RCC 7860 (cell line): ENCODE data around the gene UBE2L3.

Experiments used
- DNase-seq: peaks from one replicate; pipeline ENCODE4 v3.0.0-alpha.2; 2015; ENCODE audit warnings: low spot score
- FAIRE-seq: peaks from 2 replicates; lab custom pipeline; 2012; peaks lifted over from hg19 to GRCh38; lab: Jason Lieb, UNC

The UBE2L3 gene

GRCh38 chr22:21665047-21665851 is 97.7 kb downstream of the UBE2L3 start:
- FAIRE-seq = no peak
- DNase-seq = no peak

- no peak for FAIRE-seq
- no peak for DNase-seq
These were observed 99.3 kb downstream of the UBE2L3 start for GRCh38 chr22:21666786-21667185.

DNA sequence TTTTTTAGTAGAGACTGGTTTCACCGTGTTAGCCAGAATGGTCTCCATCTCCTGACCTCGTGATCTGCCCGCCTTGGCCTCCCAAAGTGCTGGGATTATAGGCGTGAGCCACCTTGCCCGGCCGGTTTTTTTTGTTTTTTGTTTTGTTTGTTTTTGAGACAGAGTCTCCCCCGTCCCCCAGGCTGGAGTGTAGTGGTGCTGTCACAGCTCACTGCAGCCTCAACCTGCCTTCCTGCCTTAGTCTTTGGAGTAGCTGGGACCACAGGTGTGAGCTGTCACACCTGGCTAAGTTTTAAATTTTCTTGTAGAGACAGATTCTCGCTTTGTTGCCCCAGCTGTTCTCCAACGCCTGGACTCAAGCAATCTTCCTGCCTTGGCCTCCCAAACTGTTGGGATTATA is 101.5 kb downstream of the UBE2L3 start:
- no peak for DNase-seq
- FAIRE-seq = no peak

DNA sequence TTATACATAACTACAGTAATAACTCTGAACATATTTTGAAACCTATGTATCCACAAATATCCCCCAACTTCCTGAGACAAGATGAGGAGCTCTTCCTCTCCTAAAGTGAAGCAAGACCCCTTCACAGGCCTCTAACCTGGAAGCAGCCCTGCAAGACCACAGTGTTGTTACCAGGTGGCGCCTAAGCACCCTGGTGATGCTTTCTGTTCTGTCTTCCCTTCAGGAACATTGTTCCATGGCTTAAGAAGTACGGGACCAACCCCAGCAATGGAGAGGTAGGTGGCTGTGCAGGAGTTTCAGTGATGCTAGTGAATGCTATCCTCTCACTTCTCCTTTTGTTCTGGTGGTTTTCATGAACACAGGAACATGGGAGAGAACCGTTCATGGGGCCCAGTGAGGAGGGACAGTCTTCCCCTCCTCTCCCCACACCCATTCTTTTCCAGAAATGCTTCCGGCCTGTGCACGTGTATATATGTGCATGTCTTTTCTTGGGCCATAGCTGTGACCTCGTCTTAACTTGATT is 104.7 kb downstream of the UBE2L3 start:
- FAIRE-seq (no peak), DNase-seq (no peak)
